OCI-LY1 (cell line): Measurements from ENCODE around the gene PIK3R5.

Source experiments
- EZH2 ChIP-seq: fragments of 200-600 bp; sonication (generic), shearing (Covaris generic); IDR thresholded peaks from 2 replicates; pipeline ENCODE4 v1.8.0; 2017; ENCODE audit warnings: borderline replicate concordance, mixed run types, mild to moderate bottlenecking, antibody characterized with exemption, low read length, moderate library complexity, mixed read lengths
- TF ChIP-seq, protein P1 (sequence below): fragments of 200-600 bp; sonication (generic), shearing (Covaris generic); IDR thresholded peaks from 2 replicates; pipeline ENCODE4 v1.5.1; 2017; ENCODE audit warnings: mild to moderate bottlenecking, antibody characterized with exemption, low read length, moderate library complexity, mixed read lengths

DNA sequence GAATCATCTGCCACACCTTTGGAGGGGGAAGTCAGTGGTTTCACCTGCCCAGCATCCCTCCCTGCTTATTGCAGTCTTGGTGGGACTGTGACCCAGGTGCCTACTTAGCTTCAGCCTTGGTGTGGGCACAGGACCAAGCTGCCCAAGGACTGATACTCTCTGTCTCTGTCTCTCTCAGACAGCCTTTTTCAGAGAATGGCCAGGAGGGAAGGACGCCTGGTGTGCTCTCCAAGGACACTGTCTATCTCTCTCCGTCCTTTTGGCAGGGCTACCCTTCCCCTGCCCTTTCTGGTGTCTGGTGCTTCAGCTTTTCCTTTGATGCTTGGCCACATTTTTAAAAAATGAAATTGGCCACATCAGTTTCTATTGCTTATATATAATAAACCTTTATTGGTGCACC is 117.6 kb downstream of the PIK3R5 start:
- TF ChIP-seq, protein P1, sequence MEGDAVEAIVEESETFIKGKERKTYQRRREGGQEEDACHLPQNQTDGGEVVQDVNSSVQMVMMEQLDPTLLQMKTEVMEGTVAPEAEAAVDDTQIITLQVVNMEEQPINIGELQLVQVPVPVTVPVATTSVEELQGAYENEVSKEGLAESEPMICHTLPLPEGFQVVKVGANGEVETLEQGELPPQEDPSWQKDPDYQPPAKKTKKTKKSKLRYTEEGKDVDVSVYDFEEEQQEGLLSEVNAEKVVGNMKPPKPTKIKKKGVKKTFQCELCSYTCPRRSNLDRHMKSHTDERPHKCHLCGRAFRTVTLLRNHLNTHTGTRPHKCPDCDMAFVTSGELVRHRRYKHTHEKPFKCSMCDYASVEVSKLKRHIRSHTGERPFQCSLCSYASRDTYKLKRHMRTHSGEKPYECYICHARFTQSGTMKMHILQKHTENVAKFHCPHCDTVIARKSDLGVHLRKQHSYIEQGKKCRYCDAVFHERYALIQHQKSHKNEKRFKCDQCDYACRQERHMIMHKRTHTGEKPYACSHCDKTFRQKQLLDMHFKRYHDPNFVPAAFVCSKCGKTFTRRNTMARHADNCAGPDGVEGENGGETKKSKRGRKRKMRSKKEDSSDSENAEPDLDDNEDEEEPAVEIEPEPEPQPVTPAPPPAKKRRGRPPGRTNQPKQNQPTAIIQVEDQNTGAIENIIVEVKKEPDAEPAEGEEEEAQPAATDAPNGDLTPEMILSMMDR: no peak
- no peak for TF ChIP-seq EZH2
